Measurements from ENCODE around the gene C10orf67. TPM values are rescaled to one million over a fixed set of nuclear protein-coding genes. Genes with fewer than 3 reads are reported as not detected.

The C10orf67 gene
- total and polyA plus RNA-seq, 2 of the 8 experiments (the other 6 are each of a cell fraction or from before 2014, with no cell fraction given): 0.05 to 0.11 TPM

- Histone ChIP-seq H2BK120ac (replicated peaks; ENCODE audit: low read depth, low read length) (no peak overlapping the region), H4K8ac (ENCODE audit: extremely low read depth, insufficient read depth, low read length) (no peak overlapping the region), H4K5ac (ENCODE audit: insufficient read length, low read depth, low read length) (no peak overlapping the region), H3K4me1 (replicated peaks in 1 of 4; ENCODE audit: control insufficient read depth in 3 of 4, insufficient read depth in 4 of 4, low read length in 3 of 4) (no peaks in the 10 kb centered on the region), H3K4ac (replicated peaks; ENCODE audit: insufficient read length, low read depth, low read length) (no peak overlapping the region), H3K9ac (replicated peaks in 1 of 4; ENCODE audit: extremely low read depth in 1 of 4, low read depth in 3 of 4, low read length in 3 of 4) (no peak overlapping the region), H4K20me1 (replicated peaks in 1 of 2; ENCODE audit: control insufficient read depth in 1 of 2, insufficient read depth in 2 of 2, low read length in 2 of 2) (no peaks in the 10 kb centered on the region), H3K79me2 (ENCODE audit: control insufficient read depth in 1 of 2, insufficient read depth in 2 of 2, low read length in 2 of 2) (no peaks in the 10 kb centered on the region), H3K23me2 (ENCODE audit: low read depth, low read length) (no peaks in the 10 kb centered on the region), H4K91ac (replicated peaks; ENCODE audit: insufficient read length, low read length) (no peak overlapping the region), H3K14ac (ENCODE audit: insufficient read length) (no peak overlapping the region), H3K79me1 (ENCODE audit: low read depth, low read length) (no peaks in the 10 kb centered on the region), H2BK12ac (ENCODE audit: low read depth, low read length) (no peak overlapping the region), H3K4me2 (ENCODE audit: insufficient read depth in 1 of 2, low read depth in 2 of 2, low read length in 2 of 2) (no peak overlapping the region), H3K18ac (ENCODE audit: extremely low read depth, low read length) (no peak overlapping the region), H3K56ac (replicated peaks; ENCODE audit: insufficient read length, low read depth, low read length) (no peak overlapping the region), H3K23ac (ENCODE audit: insufficient read length) (no peak overlapping the region), H2BK5ac (ENCODE audit: low read depth, low read length) (no peak overlapping the region), H3K27ac (ENCODE audit: low read depth, low read length) (no peak overlapping the region), H2AFZ (ENCODE audit: low read length) (no peak overlapping the region), H3K9me3 (ENCODE audit: insufficient read depth in 2 of 2, low read depth in 1 of 2, low read length in 1 of 2) (no peaks in the 10 kb centered on the region), H2BK20ac (ENCODE audit: low read length) (no peak overlapping the region), H3K4me3 (ENCODE audit: extremely low read depth in 1 of 4, insufficient read depth in 2 of 4, low read depth in 3 of 4, low read length in 4 of 4) (no peak overlapping the region), H3K36me3 (ENCODE audit: control insufficient read depth in 2 of 4, insufficient read depth in 4 of 4, low read length in 3 of 4) (no peaks in the 10 kb centered on the region), H2BK15ac (ENCODE audit: low read length) (no peak overlapping the region), H3K27me3 (replicated peaks in 1 of 4; ENCODE audit: control insufficient read depth in 3 of 4, extremely low read depth in 1 of 4, insufficient read depth in 3 of 4, low read length in 3 of 4) (no peaks in the 10 kb centered on the region), H2AK5ac (ENCODE audit: low read depth, low read length) (no peak overlapping the region)
- ChIA-PET POLR2A (ENCODE audit: partially characterized antibody) (no interaction called here), CTCF (ENCODE audit: partially characterized antibody) (interaction anchor here (0.8 to 3.2 kb wide), 4 partner anchors 11 to 196 kb away, joined by 3 to 19 read pairs (median 12); no protein-coding TSS in a partner anchor)
- DNase-seq (ENCODE audit: low read depth in 1 of 2, low spot score in 2 of 2) (no peak), FAIRE-seq (no peak)
- WGBS, 2 experiments (ENCODE audit: extremely low coverage in 1 of 2, insufficient coverage in 1 of 2, insufficient read length in 1 of 2, insufficient replicate concordance in 2 of 2, low coverage in 1 of 2, low lambda C conversion rate in 2 of 2, missing lambda C conversion rate in 1 of 2): 93% methylated on average over 5 of the region's 5 CpGs; no CpG with 5 or more reads in 1 of the 2 experiments
- TF ChIP-seq CTCF (IDR thresholded peaks at IDR 0.05; ENCODE audit: control extremely low read depth in 1 of 3, insufficient read depth in 1 of 3, low read depth in 1 of 3, low read length in 3 of 3) (no peak), E2F6 (IDR thresholded peaks at IDR 0.05) (no peak), SP1 (IDR thresholded peaks at IDR 0.05; ENCODE audit: low read depth, low read length) (no peak), PHF8 (conservative IDR thresholded peaks at IDR 0.05; ENCODE audit: low read depth, low read length) (no peak), RNF2 (IDR thresholded peaks at IDR 0.05; ENCODE audit: borderline replicate concordance, low read depth, low read length, missing control alignments, poor library complexity, severe bottlenecking) (no peak), HDAC6 (IDR thresholded peaks at IDR 0.05; ENCODE audit: low read depth, low read length) (no peak), EGR1 (IDR thresholded peaks at IDR 0.05; ENCODE audit: borderline replicate concordance, low read depth, low read length) (no peak), CTBP2 (IDR thresholded peaks at IDR 0.05; ENCODE audit: borderline replicate concordance, insufficient read depth, insufficient read length, low read length) (no peak)
These were observed 17.9 kb downstream of the C10orf67 start for GRCh38 chr10:23326544-23327307.

Measured in H1 (cell line).